HG03060 (cell line): ENCODE data around the gene TBC1D9.

Experiments used
- ATAC-seq: cut with Tn5 transposase; IDR thresholded peaks from one replicate; pipeline ENCODE4 v1.9.1; 2021; ENCODE audit warnings: low read depth, moderate number of reproducible peaks; ENCODE audit not compliant: unreplicated experiment

Gene TBC1D9

GRCh38 chr4:140630246-140630645, 125.9 kb downstream of the TBC1D9 start:
- no peak for ATAC-seq

GRCh38 chr4:140628016-140628415, 128.2 kb downstream of the TBC1D9 start:
- ATAC-seq = no peak

GRCh38 chr4:140626661-140627376, 129.4 kb downstream of the TBC1D9 start:
- ATAC-seq = no peak

GRCh38 chr4:140622333-140622958, 133.7 kb downstream of the TBC1D9 start:
- no peak for ATAC-seq

- ATAC-seq = no peak
Measured at GRCh38 chr4:140621161-140621560, 135.0 kb downstream of the TBC1D9 start.

- ATAC-seq = no peak
Measured at GRCh38 chr4:140617499-140618248, 138.5 kb downstream of the TBC1D9 start.

GRCh38 chr4:140615451-140615850, 140.7 kb downstream of the TBC1D9 start:
- ATAC-seq = no peak

- no peak for ATAC-seq
Measured at GRCh38 chr4:140612357-140612756, 143.8 kb downstream of the TBC1D9 start.

GRCh38 chr4:140611854-140612253, 144.3 kb downstream of the TBC1D9 start:
- no peak for ATAC-seq

GRCh38 chr4:140609548-140610425, 146.4 kb downstream of the TBC1D9 start:
- peak; percentile 86 for ATAC-seq

GRCh38 chr4:140607852-140608251, 148.3 kb downstream of the TBC1D9 start:
- no peak for ATAC-seq

GRCh38 chr4:140604544-140604943, 151.6 kb downstream of the TBC1D9 start:
- ATAC-seq = no peak

- ATAC-seq = no peak
Measured at GRCh38 chr4:140603286-140603685, 152.9 kb downstream of the TBC1D9 start.

- no peak for ATAC-seq
Measured at GRCh38 chr4:140602714-140603113, 153.5 kb downstream of the TBC1D9 start.

GRCh38 chr4:140600408-140600807, 155.8 kb downstream of the TBC1D9 start:
- ATAC-seq = no peak

GRCh38 chr4:140595065-140595464, 161.1 kb downstream of the TBC1D9 start:
- ATAC-seq = no peak

- ATAC-seq = no peak
Measured at GRCh38 chr4:140584439-140584838, 171.7 kb downstream of the TBC1D9 start.

GRCh38 chr4:140581078-140581477, 175.1 kb downstream of the TBC1D9 start:
- ATAC-seq = no peak

- ATAC-seq = no peak
Measured at GRCh38 chr4:140579278-140579677, 176.9 kb downstream of the TBC1D9 start.

- ATAC-seq = no peak
Measured at GRCh38 chr4:140575489-140575888, 180.7 kb downstream of the TBC1D9 start.

GRCh38 chr4:140571620-140572019, 184.6 kb downstream of the TBC1D9 start:
- ATAC-seq = no peak
